GM12874 (cell line): Measurements from ENCODE around the gene CHRNE.

Experiments
- TF ChIP-seq, protein P1 (sequence below): IDR thresholded peaks from 2 replicates; pipeline ENCODE4 v1.5.1; 2011; ENCODE audit warnings: low read depth, mild to moderate bottlenecking, control low read depth, low read length, moderate library complexity; ENCODE audit not compliant: insufficient read depth

The CHRNE gene

DNA sequence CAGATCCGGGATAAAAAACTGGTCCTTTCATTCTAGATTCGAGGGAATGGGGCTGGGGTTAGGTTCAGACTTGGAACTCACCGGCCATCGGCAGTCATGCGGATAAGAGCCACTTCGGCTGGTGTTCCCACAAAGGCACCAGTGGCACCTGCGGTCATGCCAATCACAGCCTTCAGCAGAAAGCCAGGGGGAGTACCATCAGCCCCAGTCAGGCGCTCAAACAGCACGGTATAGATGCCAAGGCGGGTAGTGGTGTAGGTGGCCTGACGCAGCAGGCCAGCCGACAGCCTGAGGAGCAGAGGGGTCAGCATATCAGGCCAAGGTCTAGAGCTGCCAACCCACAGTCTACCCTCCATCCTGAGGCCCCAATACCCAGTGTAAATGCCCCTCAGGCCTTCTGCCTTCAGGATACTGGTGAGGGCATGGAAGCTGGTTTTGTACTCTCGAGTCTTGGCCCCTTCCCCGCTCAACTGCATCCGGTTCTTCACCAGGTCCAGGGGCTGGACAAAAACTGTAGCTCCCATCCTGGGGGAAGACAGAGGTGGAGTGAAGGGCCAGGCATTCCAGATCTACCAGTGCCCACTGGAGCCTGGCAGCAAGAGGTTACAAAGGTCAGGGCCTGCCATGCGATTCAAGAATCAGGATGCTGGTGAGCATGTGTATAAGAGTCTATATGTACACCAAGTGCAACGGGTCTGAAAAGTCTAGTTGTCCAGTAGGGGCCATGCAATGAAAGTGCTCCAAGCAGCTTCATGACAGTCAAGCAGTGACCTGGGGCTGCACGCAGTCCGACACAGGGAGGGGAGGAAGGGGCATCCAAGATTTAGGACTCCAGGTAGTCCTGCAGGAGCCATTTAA lies 36.0 kb upstream of the CHRNE start:
- TF ChIP-seq, protein P1, sequence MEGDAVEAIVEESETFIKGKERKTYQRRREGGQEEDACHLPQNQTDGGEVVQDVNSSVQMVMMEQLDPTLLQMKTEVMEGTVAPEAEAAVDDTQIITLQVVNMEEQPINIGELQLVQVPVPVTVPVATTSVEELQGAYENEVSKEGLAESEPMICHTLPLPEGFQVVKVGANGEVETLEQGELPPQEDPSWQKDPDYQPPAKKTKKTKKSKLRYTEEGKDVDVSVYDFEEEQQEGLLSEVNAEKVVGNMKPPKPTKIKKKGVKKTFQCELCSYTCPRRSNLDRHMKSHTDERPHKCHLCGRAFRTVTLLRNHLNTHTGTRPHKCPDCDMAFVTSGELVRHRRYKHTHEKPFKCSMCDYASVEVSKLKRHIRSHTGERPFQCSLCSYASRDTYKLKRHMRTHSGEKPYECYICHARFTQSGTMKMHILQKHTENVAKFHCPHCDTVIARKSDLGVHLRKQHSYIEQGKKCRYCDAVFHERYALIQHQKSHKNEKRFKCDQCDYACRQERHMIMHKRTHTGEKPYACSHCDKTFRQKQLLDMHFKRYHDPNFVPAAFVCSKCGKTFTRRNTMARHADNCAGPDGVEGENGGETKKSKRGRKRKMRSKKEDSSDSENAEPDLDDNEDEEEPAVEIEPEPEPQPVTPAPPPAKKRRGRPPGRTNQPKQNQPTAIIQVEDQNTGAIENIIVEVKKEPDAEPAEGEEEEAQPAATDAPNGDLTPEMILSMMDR: no peak

DNA sequence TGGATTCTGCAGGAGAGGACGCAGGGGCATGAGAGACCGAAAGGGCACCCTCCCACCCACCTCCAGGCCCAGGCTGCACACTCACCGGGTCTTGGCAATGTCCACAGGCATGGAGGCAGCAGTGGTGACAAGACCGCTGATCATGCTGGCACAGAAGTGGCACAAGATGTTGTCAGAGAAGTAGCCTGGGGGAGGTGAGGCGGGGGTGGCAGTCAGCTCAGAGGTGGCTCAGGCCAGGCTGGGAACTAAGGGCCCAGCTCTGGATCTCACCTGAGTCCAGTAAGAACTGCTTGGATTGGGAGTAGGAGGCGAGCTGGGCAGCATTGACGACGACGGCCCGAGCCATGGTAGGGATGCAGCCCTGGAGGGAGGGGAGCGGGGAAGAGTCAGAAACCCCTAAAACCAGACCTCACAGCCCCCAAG lies 35.2 kb upstream of the CHRNE start:
- TF ChIP-seq, protein P1: no peak

DNA sequence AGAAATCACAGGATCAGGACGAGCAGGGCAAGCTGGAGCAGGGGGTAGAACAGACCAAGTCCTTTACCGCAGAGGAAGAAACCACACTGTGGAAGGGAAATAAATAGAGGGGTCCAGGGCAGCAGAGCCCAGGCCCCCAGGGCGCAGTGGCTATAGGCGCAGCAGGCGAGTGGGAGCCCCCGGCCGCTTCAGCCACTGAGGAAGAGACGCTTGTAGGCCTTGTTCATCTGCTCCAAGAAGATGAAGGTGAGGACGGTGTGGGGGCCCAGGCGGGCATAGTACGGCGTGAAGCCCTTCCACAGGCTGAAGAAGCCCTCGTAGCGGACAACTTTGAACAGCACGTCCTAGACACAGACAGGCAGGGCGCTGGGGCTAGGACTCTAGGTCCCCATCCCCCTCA lies 34.7 kb upstream of the CHRNE start:
- TF ChIP-seq, protein P1: no peak

DNA sequence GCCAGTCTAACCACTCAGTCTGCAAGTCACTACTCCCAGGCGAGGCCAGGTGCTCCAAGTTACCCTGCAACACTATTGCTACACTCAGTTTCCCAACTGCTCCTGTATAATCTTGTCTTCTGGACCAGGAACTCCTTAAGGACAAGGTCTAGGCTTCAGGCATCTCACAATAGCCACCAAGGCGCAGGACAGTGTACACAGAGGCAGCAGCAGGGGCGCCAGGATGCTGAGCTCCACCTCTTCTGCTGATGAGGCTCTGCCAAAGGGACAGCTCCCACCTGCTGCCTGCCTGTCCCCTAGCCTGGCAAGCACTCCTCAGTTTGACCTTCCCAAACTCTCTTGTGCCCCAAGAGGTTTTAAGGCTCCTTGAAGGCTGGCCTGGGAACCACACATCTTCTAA lies 33.5 kb upstream of the CHRNE start:
- TF ChIP-seq, protein P1: no peak

DNA sequence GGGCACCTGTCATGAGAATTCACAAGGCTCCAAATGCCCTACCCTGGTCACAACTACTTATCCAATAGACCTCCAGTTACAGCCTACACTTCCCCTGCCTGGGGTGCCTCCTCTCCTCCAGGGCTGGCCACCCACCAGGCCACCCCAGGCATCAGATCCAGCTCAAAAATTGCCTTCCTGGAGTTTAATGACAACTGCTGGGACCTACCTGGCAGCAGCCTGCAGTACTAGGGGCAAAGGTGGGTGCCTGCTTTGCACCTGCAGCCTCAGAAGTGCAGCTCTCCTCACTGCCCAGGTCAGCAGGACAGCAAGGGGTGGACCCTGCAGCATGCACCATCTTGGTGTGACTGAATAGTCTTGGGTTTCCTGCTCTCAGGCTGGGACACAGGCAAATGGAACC lies 32.8 kb upstream of the CHRNE start:
- TF ChIP-seq, protein P1: no peak

DNA sequence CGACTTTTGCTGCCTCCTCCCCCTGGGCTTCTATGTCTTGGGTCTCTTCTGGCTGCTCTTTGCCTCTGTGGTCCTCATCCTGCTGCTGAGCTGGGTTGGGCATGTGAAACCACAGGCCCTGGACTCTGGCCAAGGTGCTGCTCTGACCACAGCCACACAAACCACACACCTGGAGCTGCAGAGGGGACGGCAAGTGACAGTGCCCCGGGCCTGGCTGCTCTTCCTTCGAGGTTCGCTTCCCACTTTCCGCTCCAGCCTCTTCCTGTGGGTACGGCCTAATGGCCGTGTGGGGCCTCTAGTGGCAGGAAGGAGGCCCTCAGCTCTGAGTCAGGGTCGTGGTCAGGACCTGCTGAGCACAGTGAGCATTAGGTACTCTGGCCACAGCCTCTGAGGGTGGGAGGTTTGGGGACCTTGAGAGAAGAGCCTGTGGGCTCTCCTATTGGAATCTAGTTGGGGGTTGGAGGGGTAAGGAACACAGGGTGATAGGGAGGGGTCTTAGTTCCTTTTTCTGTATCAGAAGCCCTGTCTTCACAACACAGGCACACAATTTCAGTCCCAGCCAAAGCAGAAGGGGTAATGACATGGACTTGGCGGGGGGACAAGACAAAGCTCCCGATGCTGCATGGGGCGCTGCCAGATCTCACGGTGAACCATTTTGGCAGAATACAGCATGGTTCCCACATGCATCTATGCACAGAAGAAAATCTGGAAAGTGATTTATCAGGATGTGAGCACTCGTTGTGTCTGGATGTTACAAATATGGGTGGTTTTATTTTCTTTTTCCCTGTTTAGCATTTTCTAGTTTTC lies 31.5 kb upstream of the CHRNE start:
- TF ChIP-seq, protein P1: peak; percentile 38

DNA sequence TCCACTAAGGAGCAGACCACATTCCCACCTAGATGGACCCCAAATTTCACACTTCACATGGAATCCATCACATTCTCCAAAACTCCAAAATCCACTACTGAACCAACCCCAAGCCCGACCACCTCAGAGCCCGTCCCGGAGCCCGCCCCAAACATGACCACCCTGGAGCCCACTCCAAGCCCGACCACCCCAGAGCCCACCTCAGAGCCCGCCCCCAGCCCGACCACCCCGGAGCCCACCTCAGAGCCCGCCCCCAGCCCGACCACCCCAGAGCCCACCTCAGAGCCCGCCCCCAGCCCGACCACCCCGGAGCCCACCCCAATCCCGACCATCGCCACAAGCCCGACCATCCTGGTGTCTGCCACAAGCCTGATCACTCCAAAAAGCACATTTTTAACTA lies 30.7 kb upstream of the CHRNE start:
- TF ChIP-seq, protein P1: no peak
